SJSA1 (cell line): ENCODE measurements around the gene ZNF804A. TPM values are rescaled to one million over a fixed set of nuclear protein-coding genes. Genes with fewer than 3 reads are reported as not detected.
A peak's percentile ranks its signal among the peaks of the same experiment; 100 is the strongest.
"Not testable (repeated sequence)": the region's sequence is repeated elsewhere in the genome, so short reads cannot be mapped to it uniquely, and the experiment has no call there.

Source experiments
- DNase-seq, 2 experiments: peaks; one replicate each; pipeline ENCODE4 v3.0.0-alpha.2; 2015 to 2020; ENCODE audit warnings: low spot score in 2 of 2, low read depth in 1 of 2
- H3K27ac ChIP-seq: fragments of 250-450 bp; sonication (Bioruptor Pico); 2 replicates; pipeline ENCODE4 v1.5.1; 2020; ENCODE audit warnings: mild to moderate bottlenecking, moderate library complexity
- H3K27me3 ChIP-seq: fragments of 250-450 bp; sonication (Bioruptor Pico); replicated peaks from 2 replicates; pipeline ENCODE4 v1.5.1; 2020; ENCODE audit warnings: mild to moderate bottlenecking, moderate library complexity
- H3K36me3 ChIP-seq: fragments of 250-450 bp; sonication (Bioruptor Pico); 2 replicates; pipeline ENCODE4 v1.5.1; 2020; ENCODE audit warnings: mild to moderate bottlenecking
- H3K4me1 ChIP-seq: fragments of 250-450 bp; sonication (Bioruptor Pico); replicated peaks from 2 replicates; pipeline ENCODE4 v1.6.1; 2021; ENCODE audit warnings: mild to moderate bottlenecking
- H3K4me3 ChIP-seq: fragments of 250-450 bp; sonication (Bioruptor Pico); 2 replicates; pipeline ENCODE4 v1.5.1; 2020; ENCODE audit warnings: mild to moderate bottlenecking
- H3K9me3 ChIP-seq: fragments of 250-450 bp; sonication (Bioruptor Pico); replicated peaks from 2 replicates; pipeline ENCODE4 v1.5.1; 2020; ENCODE audit warnings: mild to moderate bottlenecking
- total RNA-seq: library from RNA; depleted of rRNA; stranded (reverse); fragments of >200 nt; shearing (Covaris generic); gene quantifications from 2 replicates; pipeline ENCODE4 v1.2.3, GENCODE V29; 2014

The ZNF804A gene
- total RNA-seq, 1 experiment from 2014 or later = 12.1 TPM

- DNase-seq = no peak
- no peaks in the 10 kb centered on the region for H3K36me3 ChIP-seq
- H3K4me3 ChIP-seq = no peak overlapping the region
- no peaks in the 10 kb centered on the region for H3K9me3 ChIP-seq
- no peaks in the 10 kb centered on the region for H3K27me3 ChIP-seq
- no peaks in the 10 kb centered on the region for H3K4me1 ChIP-seq
- H3K27ac ChIP-seq = no peak overlapping the region
These were observed 236.5 kb downstream of the ZNF804A start for GRCh38 chr2:184834699-184835397.

GRCh38 chr2:184835398-184835715 is 237.0 kb downstream of the ZNF804A start:
- no peaks in the 10 kb centered on the region for H3K27me3 ChIP-seq
- H3K4me3 ChIP-seq = no peak overlapping the region
- no peak overlapping the region for H3K27ac ChIP-seq
- no peaks in the 10 kb centered on the region for H3K4me1 ChIP-seq
- DNase-seq = no peak
- H3K9me3 ChIP-seq = no peaks in the 10 kb centered on the region
- no peaks in the 10 kb centered on the region for H3K36me3 ChIP-seq

- DNase-seq = no peak
These were observed 249.0 kb downstream of the ZNF804A start for GRCh38 chr2:184847331-184847730.

GRCh38 chr2:184849516-184849915 is 251.2 kb downstream of the ZNF804A start:
- Histone ChIP-seq H3K27me3 (no peaks in the 10 kb centered on the region), H3K4me3 (no peak overlapping the region), H3K9me3 (no peaks in the 10 kb centered on the region), H3K4me1 (no peaks in the 10 kb centered on the region), H3K27ac (no peak overlapping the region), H3K36me3 (no peaks in the 10 kb centered on the region)
- no peak for DNase-seq

More at GRCh38 chr2:184847331-184847730, 249.0 kb downstream of the ZNF804A start:
- H3K9me3 ChIP-seq = no peaks in the 10 kb centered on the region
- no peak overlapping the region for H3K27ac ChIP-seq
- no peak overlapping the region for H3K4me3 ChIP-seq
- H3K27me3 ChIP-seq = no peaks in the 10 kb centered on the region
- no peaks in the 10 kb centered on the region for H3K4me1 ChIP-seq
- no peaks in the 10 kb centered on the region for H3K36me3 ChIP-seq

- Histone ChIP-seq H3K27me3 (no peaks in the 10 kb centered on the region), H3K27ac (no peak overlapping the region), H3K4me1 (no peaks in the 10 kb centered on the region), H3K4me3 (no peak overlapping the region), H3K36me3 (no peaks in the 10 kb centered on the region), H3K9me3 (no peaks in the 10 kb centered on the region)
- no peak for DNase-seq
These were observed 253.2 kb downstream of the ZNF804A start for GRCh38 chr2:184851576-184851975.

GRCh38 chr2:184859187-184859586 is 260.9 kb downstream of the ZNF804A start:
- Histone ChIP-seq H3K9me3 (peaks cover 7% of the 10 kb centered on the region), H3K4me3 (no peak overlapping the region), H3K27ac (no peak overlapping the region), H3K36me3 (no peaks in the 10 kb centered on the region), H3K4me1 (no peaks in the 10 kb centered on the region), H3K27me3 (no peaks in the 10 kb centered on the region)
- no peak for DNase-seq

GRCh38 chr2:184860744-184861143 is 262.4 kb downstream of the ZNF804A start:
- Histone ChIP-seq H3K9me3 (peaks cover 7% of the 10 kb centered on the region), H3K27ac (no peak overlapping the region), H3K27me3 (no peaks in the 10 kb centered on the region), H3K4me3 (no peak overlapping the region), H3K4me1 (no peaks in the 10 kb centered on the region), H3K36me3 (no peaks in the 10 kb centered on the region)
- no peak for DNase-seq

GRCh38 chr2:184875212-184875611 is 276.9 kb downstream of the ZNF804A start:
- no peaks in the 10 kb centered on the region for H3K36me3 ChIP-seq
- H3K27me3 ChIP-seq = no peaks in the 10 kb centered on the region
- H3K9me3 ChIP-seq = no peaks in the 10 kb centered on the region

GRCh38 chr2:184875911-184876310 is 277.6 kb downstream of the ZNF804A start:
- Histone ChIP-seq H3K4me3 (no peak overlapping the region), H3K27ac (no peak overlapping the region), H3K4me1 (no peaks in the 10 kb centered on the region), H3K9me3 (no peaks in the 10 kb centered on the region), H3K27me3 (no peaks in the 10 kb centered on the region), H3K36me3 (no peaks in the 10 kb centered on the region)
- no peak for DNase-seq

More at GRCh38 chr2:184875212-184875611, 276.9 kb downstream of the ZNF804A start:
- H3K27ac ChIP-seq = no peak overlapping the region
- H3K4me3 ChIP-seq = no peak overlapping the region
- no peaks in the 10 kb centered on the region for H3K4me1 ChIP-seq
- no peak for DNase-seq

GRCh38 chr2:184877909-184878308 is 279.6 kb downstream of the ZNF804A start:
- DNase-seq = no peak
- Histone ChIP-seq H3K36me3 (no peaks in the 10 kb centered on the region), H3K27ac (no peak overlapping the region), H3K4me3 (no peak overlapping the region), H3K27me3 (no peaks in the 10 kb centered on the region), H3K9me3 (no peaks in the 10 kb centered on the region), H3K4me1 (no peaks in the 10 kb centered on the region)

- Histone ChIP-seq H3K4me1 (no peaks in the 10 kb centered on the region), H3K9me3 (no peaks in the 10 kb centered on the region), H3K36me3 (no peaks in the 10 kb centered on the region), H3K4me3 (no peak overlapping the region), H3K27me3 (no peaks in the 10 kb centered on the region), H3K27ac (no peak overlapping the region)
- peak in 1 of 2 experiments; percentile 47 for DNase-seq
These were observed 281.3 kb downstream of the ZNF804A start for GRCh38 chr2:184879671-184880070.

- H3K27ac ChIP-seq, H3K36me3 ChIP-seq, H3K4me3 ChIP-seq, H3K27me3 ChIP-seq, DNase-seq, H3K9me3 ChIP-seq, H3K4me1 ChIP-seq: not testable (repeated sequence)
These were observed 288.3 kb downstream of the ZNF804A start for GRCh38 chr2:184886585-184886984.

GRCh38 chr2:184890311-184890710 is 292.0 kb downstream of the ZNF804A start:
- DNase-seq = peak in 1 of 2 experiments; percentile 7
- H3K36me3 ChIP-seq = no peaks in the 10 kb centered on the region
- no peaks in the 10 kb centered on the region for H3K27me3 ChIP-seq
- H3K4me3 ChIP-seq = no peak overlapping the region
- H3K9me3 ChIP-seq = no peaks in the 10 kb centered on the region
- no peaks in the 10 kb centered on the region for H3K4me1 ChIP-seq
- no peak overlapping the region for H3K27ac ChIP-seq

- no peaks in the 10 kb centered on the region for H3K36me3 ChIP-seq
- H3K4me1 ChIP-seq = no peaks in the 10 kb centered on the region
- H3K27me3 ChIP-seq = no peaks in the 10 kb centered on the region
- H3K9me3 ChIP-seq = 0 out of 2 replicates have a peak, but pooled peaks cover under 1% of the 10 kb centered on the region
- no peak for DNase-seq
- no peak overlapping the region for H3K27ac ChIP-seq
- H3K4me3 ChIP-seq = no peak overlapping the region
These were observed 306.7 kb downstream of the ZNF804A start for GRCh38 chr2:184904991-184905390.

- Histone ChIP-seq H3K27me3 (no peaks in the 10 kb centered on the region), H3K27ac (no peak overlapping the region), H3K4me3 (no peak overlapping the region), H3K4me1 (no peaks in the 10 kb centered on the region), H3K36me3 (no peaks in the 10 kb centered on the region), H3K9me3 (peaks cover 6% of the 10 kb centered on the region; the same call in 1 of the 2 replicates)
- DNase-seq = no peak
These were observed 307.8 kb downstream of the ZNF804A start for GRCh38 chr2:184906160-184906559.
